ENCODE measurements around the gene TOX2. TPM values are rescaled to one million over a fixed set of nuclear protein-coding genes. Genes with fewer than 3 reads are reported as not detected.
A peak's percentile ranks its signal among the peaks of the same experiment; 100 is the strongest.

The TOX2 gene
- total and polyA plus RNA-seq, 2 of the 4 experiments (the other 2 are of a cell fraction): 1.3 to 17.5 TPM

GRCh38 chr20:44019638-44020335, 105.1 kb downstream of the TOX2 start:
- Histone ChIP-seq H4K8ac (ENCODE audit: low read depth in 2 of 2, low read length in 2 of 2) (peak overlapping the region; percentile 34 to 67; a peak in 2 of 4 replicates), H2AK5ac (ENCODE audit: low read depth, low read length) (peak overlapping the region; percentile 81), H3K4me2 (ENCODE audit: low read depth, low read length) (no peak overlapping the region), H3K4ac (ENCODE audit: low read depth, low read length) (peak overlapping the region; percentile 56), H3K9ac (ENCODE audit: low read depth, low read length) (no peak overlapping the region), H3K56ac (ENCODE audit: extremely low read depth, insufficient read depth, low read length) (no peak overlapping the region), H2AK9ac (replicated peaks; ENCODE audit: low read depth, low read length, poor library complexity) (peak overlapping the region; percentile 15), H2BK15ac (ENCODE audit: low read depth, low read length) (peak overlapping the region; percentile 91), H4K91ac (ENCODE audit: insufficient read depth, low read depth, low read length) (peak overlapping the region; percentile 76), H3K36me3 (ENCODE audit: control insufficient read depth, insufficient read depth, low read length) (no peaks in the 10 kb centered on the region; the same call in 1 of the 2 replicates), H2BK20ac (ENCODE audit: low read depth, low read length) (peak overlapping the region; percentile 49; the same call in 1 of the 2 replicates), H3K14ac (replicated peaks; ENCODE audit: low read depth, low read length) (peak overlapping the region; percentile 81), H3K9me3 (ENCODE audit: control insufficient read depth, insufficient read depth, low read length) (no peaks in the 10 kb centered on the region), H3K9me1 (ENCODE audit: insufficient read depth, low read length) (peaks cover 28% of the 10 kb centered on the region), H3K4me3 (ENCODE audit: insufficient read depth, low read depth, low read length) (no peak overlapping the region), H3K27ac (ENCODE audit: insufficient read depth, low read length) (no peak overlapping the region), H3K4me1 (ENCODE audit: control insufficient read depth, insufficient read depth, low read length) (peaks cover 13% of the 10 kb centered on the region), H3K27me3 (ENCODE audit: control insufficient read depth, insufficient read depth, low read length) (no peaks in the 10 kb centered on the region), H3K79me1 (ENCODE audit: low read depth in 1 of 2, low read length in 2 of 2) (peaks cover 18 to 74% of the 10 kb centered on the region in 2 experiments; a peak in 3 of 4 replicates), H4K5ac (ENCODE audit: low read depth, low read length) (no peak overlapping the region), H2AFZ (replicated peaks; ENCODE audit: low read length, poor library complexity) (peak overlapping the region; percentile 12), H3K18ac (ENCODE audit: low read depth, low read length) (0 out of 2 replicates have a peak overlapping the region, but pooled peaks have one; percentile 10), H3K23ac (ENCODE audit: low read depth, low read length) (peak overlapping the region; percentile 76; the same call in 1 of the 2 replicates), H4K20me1 (ENCODE audit: insufficient read depth, low read length) (peaks cover 11% of the 10 kb centered on the region; the same call in 1 of the 2 replicates), H2BK120ac (ENCODE audit: low read depth, low read length) (peak overlapping the region; percentile 45), H2BK5ac (ENCODE audit: low read depth, low read length, poor library complexity, severe bottlenecking) (no peak overlapping the region)
- TF ChIP-seq CEBPB (IDR thresholded peaks at IDR 0.05; ENCODE audit: low read depth, low read length) (no peak), RCOR1 (IDR thresholded peaks at IDR 0.05; ENCODE audit: insufficient replicate concordance, low read length) (no peak), USF2 (IDR thresholded peaks at IDR 0.05; ENCODE audit: low read depth, low read length) (no peak), RFX5 (IDR thresholded peaks at IDR 0.05; ENCODE audit: low read depth, low read length) (no peak), MAFK (IDR thresholded peaks at IDR 0.05; ENCODE audit: low read depth, low read length) (no peak), CHD1 (IDR thresholded peaks at IDR 0.05; ENCODE audit: low read depth, low read length) (no peak), CTCF (conservative IDR thresholded peaks at IDR 0.05; ENCODE audit: low read depth, low read length) (no peak), FOS (IDR thresholded peaks at IDR 0.05; ENCODE audit: low read depth, low read length) (no peak), SMC3 (IDR thresholded peaks at IDR 0.05; ENCODE audit: low read depth, low read length) (no peak)
- ChIA-PET POLR2A (ENCODE audit: unreplicated experiment) (interaction anchor here (0.6 kb wide), 1 partner anchor 232 kb away, joined by 4 read pairs; no protein-coding TSS in a partner anchor), CTCF (no interaction called here)
- in situ Hi-C loops (cut with MboI; ENCODE audit: low sequenced_read_pairs): no loop called here
- DNase-seq: peak; percentile 23
- no TSS peak for BruUV-seq (replicated peaks)
- intact Hi-C loops (cut with micrococcal nuclease): loop anchor here (5.0 kb wide), 1 partner anchor 77 kb away; no protein-coding TSS in a partner anchor
- 60% methylated on average over 4 of the region's 13 CpGs; no CpG with 5 or more reads in 1 of the 2 experiments for WGBS, 2 experiments (ENCODE audit: extremely low coverage in 2 of 2, insufficient read length in 1 of 2)
- dilution Hi-C loops (cut with HindIII; ENCODE audit: low sequenced_read_pairs, unreplicated experiment): no loop called here
- ATAC-seq (ENCODE audit: low read depth): no peak

All from IMR-90 (cell line).